Aorta (tissue), 5 donors: ENCODE results near the gene CDCA4. TPM values are rescaled to one million over a fixed set of nuclear protein-coding genes. Genes with fewer than 3 reads are reported as not detected.

Experiments used
- ATAC-seq: fragments of 200-7000 bp; cut with Tn5 transposase; one replicate; pipeline ENCODE4 v1.9.1; 2022; ENCODE audit warnings: moderate library complexity; ENCODE audit not compliant: low FRiP score
- DNase-seq, 2 donors: peaks; one replicate each; pipeline ENCODE4 v3.0.0-alpha.2; 2020
- H3K27ac ChIP-seq, 2 donors: one replicate each; pipeline ENCODE4 v1.5.1; 2013; ENCODE audit warnings: low read length in 2 of 2, mild to moderate bottlenecking in 2 of 2, moderate library complexity in 2 of 2, control low read depth in 1 of 2, inconsistent platforms in 1 of 2, low read depth in 1 of 2
- H3K27me3 ChIP-seq, 2 donors: one replicate each; pipeline ENCODE4 v1.6.1; 2013; ENCODE audit warnings: control low read depth in 1 of 2, low read length in 1 of 2, mild to moderate bottlenecking in 1 of 2, moderate library complexity in 1 of 2; ENCODE audit not compliant: insufficient read depth in 2 of 2, control insufficient read depth in 1 of 2
- H3K36me3 ChIP-seq, 2 donors: one replicate each; pipeline ENCODE4 v1.6.1; 2013; ENCODE audit warnings: control low read depth in 1 of 2, low read length in 1 of 2, mild to moderate bottlenecking in 1 of 2; ENCODE audit not compliant: insufficient read depth in 2 of 2, control insufficient read depth in 1 of 2
- H3K4me1 ChIP-seq, 2 donors: one replicate each; pipeline ENCODE4 v1.6.1; 2013; ENCODE audit warnings: low read length in 2 of 2, control low read depth in 1 of 2, mild to moderate bottlenecking in 1 of 2, moderate library complexity in 1 of 2; ENCODE audit not compliant: insufficient read depth in 2 of 2, control insufficient read depth in 1 of 2
- H3K4me3 ChIP-seq, 2 donors: one replicate each; pipeline ENCODE4 v1.5.1; 2013; ENCODE audit warnings: low read length in 2 of 2, control low read depth in 1 of 2, mild to moderate bottlenecking in 1 of 2
- H3K9me3 ChIP-seq: one replicate; pipeline ENCODE4 v1.6.1; 2013; ENCODE audit warnings: mild to moderate bottlenecking, low read length; ENCODE audit not compliant: control insufficient read depth
- WGBS, 2 donors: extraction: QIAGEN DNeasy Blood & Tissue Kit; methylation state at CpG; one replicate each; pipeline ENCODE4 v1.1.7; 2013; 5-methylcytosine and 5-hydroxymethylcytosine counted together
- intact Hi-C, 2 donors: fragments of 100-400 bp; cut with DNase I; formaldehyde crosslinking; loops; one replicate each; pipeline versions ENCODE4 v1.14.2 to v1.15.0; 2022
- polyA plus RNA-seq, 2 donors: library from polyadenylated mRNA; stranded (reverse); fragments of 200-250 nt; gene quantifications; one replicate each; pipeline ENCODE4 v1.2.3, GENCODE V29; 2013
- total RNA-seq, 2 donors: library from RNA; stranded (reverse); fragmentation: NEBNext Ultra II Directional; extraction: Animal tissue kit (Norgen Biotek cat#: 25700); gene quantifications; one replicate each; pipeline ENCODE4 v1.2.1, GENCODE V29; 2021
- donor health status: healthy with polysubstance abuse.
- donor health status: Bipolar disorder and iron deficiency.
- donor health status: DM: no; HTN: no; CAD: no.
- donor health status: DM: no; HTN: no; CAD: no.
- donor health status: DM: yes; HTN: yes; CAD: no.

Gene CDCA4
- total and polyA plus RNA-seq, 4 donors, result 3.0 to 5.9 (median 3.9) TPM

DNA sequence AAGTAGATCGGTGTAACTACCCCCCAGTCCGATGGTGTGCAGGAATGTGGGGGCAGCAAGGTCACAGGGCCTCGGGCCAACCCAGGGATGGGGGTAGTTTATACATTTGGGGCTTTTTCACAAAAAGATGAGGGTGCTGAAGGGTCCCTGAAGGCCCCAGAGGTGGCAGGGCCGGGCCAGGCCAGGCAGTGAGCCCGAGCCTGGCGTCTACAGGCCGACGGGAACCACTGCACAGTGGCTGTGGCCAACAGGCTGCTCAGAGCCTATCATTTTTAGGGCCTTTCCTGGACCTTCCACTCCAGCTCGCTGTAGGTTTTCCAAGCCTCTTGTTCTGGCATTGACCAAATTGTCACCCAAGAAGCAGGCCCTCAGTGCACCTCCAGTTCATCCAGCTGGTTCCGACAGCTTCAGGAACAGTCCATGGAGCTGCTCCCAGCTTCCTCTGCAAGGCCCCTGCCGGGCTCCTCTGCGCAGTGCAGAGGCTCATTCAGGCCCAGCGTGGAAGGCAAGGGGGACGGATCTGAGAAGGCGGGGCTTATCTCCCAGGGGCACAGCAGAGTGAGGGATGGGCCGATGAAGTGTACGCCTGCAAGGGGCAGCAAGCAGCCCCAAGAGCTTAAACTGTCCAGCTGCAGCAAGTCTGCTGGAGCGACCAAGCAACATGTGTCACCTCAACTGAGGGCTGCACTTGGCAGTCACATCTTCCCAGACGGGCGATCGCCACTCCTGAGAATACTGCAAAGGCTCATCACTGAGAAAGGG lies 13.9 kb downstream of the CDCA4 start:
- no peak for ATAC-seq
- WGBS, 2 donors, result 83 to 85% methylated on average over 21 of the region's 21 CpGs
- no peaks in the 10 kb centered on the region for H3K36me3 ChIP-seq
- H3K4me1 ChIP-seq, result no peaks in the 10 kb centered on the region
- no peak overlapping the region for H3K4me3 ChIP-seq
- H3K27ac ChIP-seq, result no peak overlapping the region
- intact Hi-C loops, result no loop called here
- H3K9me3 ChIP-seq, result no peaks in the 10 kb centered on the region
- peak in 1 of 2 donors; percentile 67 for DNase-seq
- H3K27me3 ChIP-seq, result no peaks in the 10 kb centered on the region

DNA sequence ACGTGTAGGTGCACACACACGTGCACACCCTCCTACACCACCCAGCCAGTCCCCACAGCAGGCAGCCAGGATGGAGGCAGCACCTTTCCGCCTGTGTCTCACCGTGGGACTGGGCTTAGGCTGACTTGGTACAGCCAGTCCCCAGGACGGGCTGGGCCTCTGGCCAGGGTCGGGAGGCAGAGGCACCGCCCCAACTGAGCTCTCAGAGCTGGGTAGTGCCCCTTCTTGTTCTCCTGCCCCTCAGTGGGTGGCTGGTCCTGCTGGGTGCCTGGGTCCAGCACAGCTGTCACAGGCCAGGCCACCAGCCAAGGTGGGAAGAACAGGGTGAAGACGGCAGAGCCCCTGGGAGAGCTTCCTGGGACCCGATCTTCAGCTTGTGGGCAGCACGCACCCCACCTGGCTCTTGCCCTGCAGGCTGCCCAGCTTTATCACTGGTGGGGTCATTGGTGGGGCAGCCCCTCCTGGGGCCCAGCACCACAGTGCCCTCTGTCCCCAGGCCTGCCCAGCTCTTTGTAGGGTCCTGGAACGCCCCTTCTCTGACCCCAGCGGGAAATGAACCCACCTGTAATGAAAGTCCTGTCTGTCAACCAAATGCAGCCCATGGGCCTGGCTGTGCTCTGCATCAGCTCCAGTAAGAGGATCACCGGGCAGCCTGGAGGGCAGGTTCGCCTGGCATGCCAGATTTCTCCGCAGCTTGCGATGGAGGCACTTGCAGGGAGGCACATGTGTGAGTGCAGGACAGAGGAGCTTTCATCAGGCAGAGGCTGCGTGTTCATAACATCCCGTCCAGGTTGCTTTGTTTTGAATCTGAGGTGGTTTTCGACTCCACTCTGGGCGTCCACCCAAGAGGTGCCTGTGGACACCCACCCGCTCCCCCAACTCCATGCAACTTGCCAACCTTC lies 14.7 kb downstream of the CDCA4 start:
- no peaks in the 10 kb centered on the region for H3K4me1 ChIP-seq

DNA sequence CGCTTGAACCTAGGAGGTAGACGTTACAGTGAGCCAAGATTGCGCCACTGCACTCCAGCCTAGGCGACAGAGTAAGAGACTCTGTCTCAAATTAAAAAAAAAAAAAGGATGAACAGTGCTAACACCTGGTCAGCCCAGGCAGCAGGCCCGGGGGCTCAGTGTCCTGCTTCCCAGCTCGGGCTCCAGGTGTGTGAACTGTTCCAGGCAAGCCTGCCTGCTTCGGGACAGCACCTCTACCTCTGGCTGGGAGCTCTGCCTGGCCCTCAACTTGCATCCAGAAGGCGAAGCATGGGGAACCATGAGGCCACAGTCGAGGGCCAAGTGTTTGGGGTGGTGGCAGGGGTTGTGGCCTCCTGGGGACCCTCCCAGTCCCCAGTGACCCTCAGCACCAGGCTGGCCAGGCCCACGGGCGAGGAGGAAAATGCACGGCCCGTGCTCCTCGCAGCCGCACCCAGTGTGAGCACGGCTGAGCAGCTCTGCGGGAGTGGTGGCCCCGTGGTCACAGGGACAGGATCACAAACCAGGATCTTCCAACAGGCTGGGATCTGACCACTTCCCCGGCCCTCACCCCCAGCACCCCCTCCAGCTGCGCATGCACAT lies 15.5 kb downstream of the CDCA4 start:
- Histone ChIP-seq H3K36me3 (no peaks in the 10 kb centered on the region), H3K9me3 (no peaks in the 10 kb centered on the region), H3K27ac (no peak overlapping the region), H3K4me1 (no peaks in the 10 kb centered on the region), H3K27me3 (no peaks in the 10 kb centered on the region), H3K4me3 (no peak overlapping the region)
- ATAC-seq, result peak; percentile 41
- 90 to 93% methylated on average over 19 to 20 of the region's 20 CpGs for WGBS, 2 donors
- intact Hi-C loops, result no loop called here
- DNase-seq, result peak in 1 of 2 donors; percentile 42

More for the DNA sequence above, 14.7 kb downstream of the CDCA4 start:
- intact Hi-C loops, result no loop called here
- Histone ChIP-seq H3K9me3 (no peaks in the 10 kb centered on the region), H3K36me3 (no peaks in the 10 kb centered on the region), H3K27me3 (no peaks in the 10 kb centered on the region), H3K27ac (no peak overlapping the region), H3K4me3 (no peak overlapping the region)
- DNase-seq (peak in 1 of 2 donors; percentile 63), ATAC-seq (peak; percentile 13)
- WGBS, 2 donors, result 85 to 86% methylated on average over 21 of the region's 21 CpGs

DNA sequence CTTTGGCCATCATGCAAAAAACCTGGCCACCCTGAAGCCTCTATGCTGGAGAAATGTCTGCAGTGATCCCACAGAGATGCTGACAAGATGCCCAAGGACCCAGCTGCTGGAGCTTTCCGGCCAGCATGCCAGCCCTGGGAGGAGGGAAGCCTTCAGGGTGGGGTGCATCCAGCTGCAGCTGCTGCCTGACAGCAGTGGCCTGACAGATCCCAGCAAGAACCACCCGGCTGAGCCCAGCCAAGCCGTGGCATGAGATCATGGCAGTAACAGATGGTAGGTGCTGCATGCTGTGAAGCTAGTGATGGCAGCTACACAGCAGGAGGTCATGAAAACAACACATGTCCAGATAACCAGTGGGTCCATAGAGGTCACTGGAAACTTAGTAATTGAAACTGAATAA lies 21.5 kb downstream of the CDCA4 start:
- WGBS, 2 donors, result 96% methylated on average over 3 of the region's 3 CpGs
- no peak overlapping the region for H3K27ac ChIP-seq
- H3K4me1 ChIP-seq, result no peaks in the 10 kb centered on the region
- DNase-seq (peak in 1 of 2 donors; percentile 63), ATAC-seq (no peak)
- H3K27me3 ChIP-seq, result no peaks in the 10 kb centered on the region
- no peaks in the 10 kb centered on the region for H3K36me3 ChIP-seq
- intact Hi-C loops, result no loop called here
- no peaks in the 10 kb centered on the region for H3K9me3 ChIP-seq
- H3K4me3 ChIP-seq, result no peak overlapping the region

DNA sequence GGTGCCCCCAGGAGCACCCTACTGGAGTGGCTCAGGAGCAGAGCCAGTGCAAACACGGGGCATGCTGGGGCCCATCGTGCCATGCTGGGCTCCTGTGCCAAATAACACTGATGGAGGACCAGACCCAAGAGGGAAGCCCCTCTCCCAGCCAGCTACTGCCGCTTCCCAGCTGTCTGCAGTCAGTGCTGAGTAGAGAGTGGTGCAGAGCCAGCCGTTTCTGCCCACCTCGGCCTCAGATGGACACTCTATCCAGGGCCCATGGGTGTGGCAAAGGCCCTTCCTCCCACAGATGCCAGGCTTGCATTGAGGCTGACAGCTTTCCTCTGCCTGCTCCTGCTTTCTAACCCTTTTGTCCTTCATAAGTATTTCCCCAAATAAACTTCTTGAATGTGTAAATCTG lies 22.1 kb downstream of the CDCA4 start:
- WGBS, 2 donors, result 68 to 79% methylated on average over 5 of the region's 5 CpGs
- intact Hi-C loops, result no loop called here
- H3K36me3 ChIP-seq, result no peaks in the 10 kb centered on the region
- H3K27me3 ChIP-seq, result no peaks in the 10 kb centered on the region
- ATAC-seq (no peak), DNase-seq (peak in 1 of 2 donors; percentile 52)
- H3K9me3 ChIP-seq, result no peaks in the 10 kb centered on the region
- no peak overlapping the region for H3K27ac ChIP-seq
- H3K4me1 ChIP-seq, result no peaks in the 10 kb centered on the region
- no peak overlapping the region for H3K4me3 ChIP-seq

DNA sequence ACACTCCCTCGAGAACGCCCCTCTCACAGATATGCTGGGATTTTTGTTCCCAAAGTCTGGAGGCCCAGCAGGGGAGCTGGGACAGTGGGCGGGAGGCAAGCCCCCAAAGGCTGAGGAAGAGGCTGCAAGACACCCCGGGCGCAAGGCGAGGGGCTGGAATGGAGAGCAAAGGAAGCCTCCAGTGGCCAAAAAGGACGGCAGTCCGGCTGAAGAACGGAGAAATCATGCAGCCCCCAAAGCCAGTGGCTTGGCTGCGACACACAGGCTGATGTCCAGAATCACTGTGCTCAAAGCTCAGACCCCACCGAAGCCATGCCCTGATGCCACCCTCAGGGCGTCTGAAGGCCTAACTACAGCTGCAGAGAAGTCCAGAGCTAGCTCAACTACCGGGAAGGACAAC lies 24.4 kb downstream of the CDCA4 start:
- H3K36me3 ChIP-seq, result no peaks in the 10 kb centered on the region
- H3K27ac ChIP-seq, result no peak overlapping the region
- H3K4me1 ChIP-seq, result no peaks in the 10 kb centered on the region
- ATAC-seq (no peak), DNase-seq (no peak)
- 90 to 91% methylated on average over 13 of the region's 13 CpGs for WGBS, 2 donors
- intact Hi-C loops, result no loop called here
- no peaks in the 10 kb centered on the region for H3K27me3 ChIP-seq
- H3K4me3 ChIP-seq, result no peak overlapping the region
- no peaks in the 10 kb centered on the region for H3K9me3 ChIP-seq

DNA sequence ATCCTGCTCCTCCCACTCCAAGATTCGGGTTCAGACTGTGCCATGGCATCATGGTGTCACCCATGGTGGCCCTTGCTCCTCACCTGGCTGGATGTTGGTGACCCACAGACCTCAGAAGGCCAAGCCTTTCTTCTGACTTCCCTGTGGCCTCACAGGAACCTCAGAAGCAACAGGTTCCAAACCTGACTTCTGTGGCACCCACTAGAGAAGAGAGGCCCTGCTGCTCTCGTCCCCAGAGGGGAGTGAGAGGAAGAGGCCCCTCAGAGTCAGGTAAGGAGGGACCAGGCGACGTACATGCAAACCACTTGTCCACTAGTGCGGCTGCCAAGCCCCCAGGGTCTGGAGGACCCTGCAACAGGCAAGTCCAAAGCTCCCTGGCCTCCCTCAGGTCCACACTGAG lies 24.9 kb downstream of the CDCA4 start:
- no peaks in the 10 kb centered on the region for H3K4me1 ChIP-seq
- H3K4me3 ChIP-seq, result no peak overlapping the region
- WGBS, 2 donors, result 88 to 91% methylated on average over 5 of the region's 5 CpGs
- no peaks in the 10 kb centered on the region for H3K9me3 ChIP-seq
- no peaks in the 10 kb centered on the region for H3K27me3 ChIP-seq
- H3K27ac ChIP-seq, result no peak overlapping the region
- no peak for ATAC-seq
- intact Hi-C loops, result no loop called here
- no peaks in the 10 kb centered on the region for H3K36me3 ChIP-seq
- no peak for DNase-seq

DNA sequence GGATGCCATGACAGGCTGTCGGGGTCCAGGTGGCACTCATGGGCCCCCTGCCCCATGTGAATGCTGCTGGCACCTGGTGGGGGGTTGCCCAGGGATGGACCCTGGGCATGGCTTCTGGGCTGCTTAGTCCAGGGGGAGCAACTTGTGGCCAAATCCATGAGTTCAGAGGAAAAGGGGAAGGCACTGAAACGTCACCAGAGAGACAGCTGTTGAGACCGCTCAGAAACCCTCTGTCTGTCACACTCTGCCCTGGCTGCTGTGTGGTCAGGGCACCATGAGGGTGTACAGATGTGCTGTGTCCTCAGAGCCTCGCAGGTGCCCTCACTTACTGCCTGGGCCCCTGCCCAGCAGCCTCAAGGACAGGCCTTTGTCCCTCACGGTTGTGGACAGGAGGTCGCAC lies 25.9 kb downstream of the CDCA4 start:
- Histone ChIP-seq H3K27ac (no peak overlapping the region), H3K4me1 (no peaks in the 10 kb centered on the region), H3K9me3 (no peaks in the 10 kb centered on the region), H3K4me3 (no peak overlapping the region), H3K27me3 (no peaks in the 10 kb centered on the region), H3K36me3 (no peaks in the 10 kb centered on the region)
- intact Hi-C loops, result no loop called here
- DNase-seq, result no peak
- ATAC-seq, result no peak
- 91 to 92% methylated on average over 6 of the region's 6 CpGs for WGBS, 2 donors
